HCT116 (cell line): ENCODE results near the gene C3orf85. TPM values are rescaled to one million over a fixed set of nuclear protein-coding genes. Genes with fewer than 3 reads are reported as not detected.

ENCODE experiments used
- ATAC-seq: fragments of 200-7000 bp; cut with Tn5 transposase; 2 replicates; pipeline ENCODE4 v1.9.1; 2020; ENCODE audit warnings: mild to moderate bottlenecking, moderate library complexity
- BruUV-seq: library from RNA; stranded (reverse); fragments of 400-500 nt; replicated peaks from 2 replicates; lab custom pipeline; 2021; lab: Mats Ljungman, UMichigan
- CTCF ChIA-PET: fragments of 300-600 bp; sonication (Branson Sonifier 250); formaldehyde crosslinking; loops from one replicate; lab custom pipeline; 2021; ENCODE audit warnings: antibody characterized with exemption; lab: Charles Lee
- POLR2A ChIA-PET: fragments of 300-600, 350-600 bp; sonication (Branson Sonifier 250); formaldehyde crosslinking; loops from one replicate; lab custom pipeline; 2021; ENCODE audit warnings: antibody characterized with exemption; lab: Charles Lee
- RAD21 ChIA-PET, 2 experiments: fragments of 300-600 bp; sonication (Branson Sonifier 250); formaldehyde crosslinking; loops; one replicate each; lab custom pipeline; 2023; ENCODE audit warnings: low total read pairs in 2 of 2; ENCODE audit not compliant: uncharacterized antibody in 2 of 2, unreplicated experiment in 2 of 2, low non-redundant PET in 1 of 2; lab: Charles Lee
- DNase-seq: peaks from one replicate; pipeline ENCODE4 v3.0.0-alpha.2; 2010; ENCODE audit warnings: low read depth, low spot score
- H2AFZ ChIP-seq: fragments of 200-600 bp; shearing (Covaris generic), sonication (generic); 2 replicates; pipeline ENCODE4 v1.6.1; 2017; ENCODE audit warnings: low read depth, mixed run types, mixed read lengths, antibody characterized with exemption, low read length; ENCODE audit not compliant: poor library complexity, severe bottlenecking
- H3K27ac ChIP-seq: 2 replicates; pipeline ENCODE4 v1.5.1; 2012; ENCODE audit warnings: low read depth, low read length
- H3K27me3 ChIP-seq: fragments of 200-600 bp; sonication (generic); 2 replicates; pipeline ENCODE4 v1.6.1; 2016; ENCODE audit warnings: mixed run types, low read length, mixed read lengths; ENCODE audit not compliant: insufficient read depth
- H3K36me3 ChIP-seq, 2 experiments: fragments of 200-500 bp in 1 of 2; fragments of 200-600 bp in 1 of 2; sonication (Bioruptor generic) in 1 of 2; sonication (generic) in 1 of 2; 2 replicates each; pipeline versions ENCODE4 v1.5.1 to v1.6.1; 2014 to 2016; ENCODE audit warnings: low read length in 2 of 2, inconsistent platforms in 1 of 2, mixed read lengths in 1 of 2, mixed run types in 1 of 2; ENCODE audit not compliant: insufficient read depth in 2 of 2, control insufficient read depth in 1 of 2
- H3K4me1 ChIP-seq, 2 experiments: fragments of 200-600 bp in 1 of 2; sonication (generic) in 1 of 2; 2 replicates each; pipeline versions ENCODE4 v1.5.1 to v1.6.1; 2012 to 2017; ENCODE audit warnings: low read length in 2 of 2, inconsistent platforms in 1 of 2, mild to moderate bottlenecking in 1 of 2, mixed read lengths in 1 of 2, mixed run types in 1 of 2, moderate library complexity in 1 of 2; ENCODE audit not compliant: insufficient read depth in 2 of 2, control insufficient read depth in 1 of 2
- H3K4me2 ChIP-seq: fragments of 200-600 bp; sonication (generic); 2 replicates; pipeline ENCODE4 v1.6.1; 2017; ENCODE audit warnings: mixed run types, low read length, mixed read lengths
- H3K4me3 ChIP-seq, 2 experiments: fragments of 200-600 bp in 1 of 2; sonication (generic) in 1 of 2; replicated peaks in 1 of 2; 2 replicates each; pipeline ENCODE4 v1.5.1; 2011 to 2016; ENCODE audit warnings: low read length in 2 of 2, control low read depth in 1 of 2, low read depth in 1 of 2, mild to moderate bottlenecking in 1 of 2, mixed read lengths in 1 of 2, mixed run types in 1 of 2
- H3K79me2 ChIP-seq: fragments of 200-600 bp; sonication (generic); 2 replicates; pipeline ENCODE4 v1.6.1; 2017; ENCODE audit warnings: mild to moderate bottlenecking, mixed run types, low read length, moderate library complexity, mixed read lengths; ENCODE audit not compliant: insufficient read depth
- H3K9ac ChIP-seq: fragments of 200-600 bp; sonication (generic); 2 replicates; pipeline ENCODE4 v1.6.1; 2016; ENCODE audit warnings: low read length, mixed read lengths
- H3K9me2 ChIP-seq: fragments of 200-600 bp; sonication (generic), shearing (Covaris generic); 2 replicates; pipeline ENCODE4 v1.6.1; 2017; ENCODE audit warnings: mixed run types, mild to moderate bottlenecking, moderate library complexity; ENCODE audit not compliant: insufficient read depth
- H3K9me3 ChIP-seq, 2 experiments: fragments of 200-500 bp in 1 of 2; fragments of 200-600 bp in 1 of 2; sonication (Bioruptor generic) in 1 of 2; sonication (generic) in 1 of 2; 2 replicates each; pipeline ENCODE4 v1.6.1; 2014 to 2017; ENCODE audit warnings: low read length in 2 of 2, mixed read lengths in 2 of 2, inconsistent platforms in 1 of 2, low read depth in 1 of 2, mild to moderate bottlenecking in 1 of 2, mixed run types in 1 of 2, moderate library complexity in 1 of 2; ENCODE audit not compliant: control insufficient read depth in 1 of 2, insufficient read depth in 1 of 2
- H4K20me1 ChIP-seq: fragments of 200-600 bp; sonication (generic), shearing (Covaris generic); 2 replicates; pipeline ENCODE4 v1.6.1; 2017; ENCODE audit warnings: mixed run types, mild to moderate bottlenecking, moderate library complexity; ENCODE audit not compliant: insufficient read depth
- FOSL1 ChIP-seq: IDR thresholded peaks from 2 replicates; pipeline ENCODE4 v1.6.1; 2012; ENCODE audit warnings: low read depth
- MAX ChIP-seq: IDR thresholded peaks from 2 replicates; pipeline ENCODE4 v1.6.1; 2012
- POLR2A ChIP-seq: IDR thresholded peaks from 2 replicates; pipeline ENCODE4 v1.7.0; 2011; ENCODE audit warnings: borderline replicate concordance; ENCODE audit not compliant: insufficient read depth, insufficient read length; ENCODE audit errors: extremely low read depth
- RAD21 ChIP-seq: IDR thresholded peaks from 2 replicates; pipeline ENCODE4 v1.6.1; 2012; ENCODE audit warnings: low read depth, mild to moderate bottlenecking
- SIN3A ChIP-seq: IDR thresholded peaks from 2 replicates; pipeline ENCODE4 v1.6.1; 2012; ENCODE audit warnings: low read depth
- ZBTB33 ChIP-seq: IDR thresholded peaks from 2 replicates; pipeline ENCODE4 v1.6.1; 2011; ENCODE audit warnings: mild to moderate bottlenecking, low read length, moderate library complexity; ENCODE audit not compliant: insufficient replicate concordance; ENCODE audit errors: extremely low read depth
- intact Hi-C: fragments of 100-400 bp; cut with micrococcal nuclease; formaldehyde crosslinking; loops from 2 replicates; pipeline ENCODE4 v1.10.0; 2022
- total RNA-seq: library from RNA; stranded (reverse); gene quantifications from one replicate; pipeline ENCODE4 v1.2.1, GENCODE V29; 2021; ENCODE audit not compliant: unreplicated experiment

C3orf85 gene
- total RNA-seq, 1 experiment from 2014 or later: not detected

- Histone ChIP-seq H3K9ac (no peak overlapping the region), H3K4me3 (no peak overlapping the region), H2AFZ (no peak overlapping the region), H3K27ac (no peak overlapping the region), H3K27me3 (no peaks in the 10 kb centered on the region), H3K9me3 (no peaks in the 10 kb centered on the region), H3K9me2 (no peaks in the 10 kb centered on the region), H3K36me3 (no peaks in the 10 kb centered on the region), H3K4me2 (no peak overlapping the region), H3K4me1 (no peaks in the 10 kb centered on the region), H4K20me1 (no peaks in the 10 kb centered on the region), H3K79me2 (no peaks in the 10 kb centered on the region)
- no TSS peak for BruUV-seq
- DNase-seq (no peak), ATAC-seq (no peak)
- POLR2A ChIA-PET: no interaction called here
- CTCF ChIA-PET: no interaction called here
- RAD21 ChIA-PET: no interaction called here
- no peak for TF ChIP-seq ZBTB33
- no peak for TF ChIP-seq POLR2A
- no peak for TF ChIP-seq MAX
- no peak for TF ChIP-seq FOSL1
- intact Hi-C loops: no loop called here
These were observed 18.5 kb downstream of the C3orf85 start for GRCh38 chr3:109154979-109155378.

GRCh38 chr3:109155828-109156227 is 19.3 kb downstream of the C3orf85 start:
- intact Hi-C loops: no loop called here
- H2AFZ ChIP-seq: no peak overlapping the region
- CTCF ChIA-PET: no interaction called here
- H3K27me3 ChIP-seq: no peaks in the 10 kb centered on the region
- no peaks in the 10 kb centered on the region for H3K36me3 ChIP-seq
- H3K4me2 ChIP-seq: no peak overlapping the region
- H3K4me1 ChIP-seq: no peaks in the 10 kb centered on the region
- no peak overlapping the region for H3K4me3 ChIP-seq
- ATAC-seq (no peak), DNase-seq (no peak)
- H3K27ac ChIP-seq: no peak overlapping the region
- no peaks in the 10 kb centered on the region for H3K79me2 ChIP-seq
- no TSS peak for BruUV-seq
- H4K20me1 ChIP-seq: no peaks in the 10 kb centered on the region
- RAD21 ChIA-PET: no interaction called here
- POLR2A ChIA-PET: no interaction called here
- TF ChIP-seq FOSL1 (no peak), POLR2A (no peak), SIN3A (no peak), RAD21 (no peak)
- no peak overlapping the region for H3K9ac ChIP-seq
- H3K9me2 ChIP-seq: no peaks in the 10 kb centered on the region
- no peaks in the 10 kb centered on the region for H3K9me3 ChIP-seq
